Neutrophil (primary cell): Measurements from ENCODE around the gene SPTSSA.

ENCODE experiments used
- H3K27ac ChIP-seq: fragments of 200-600 bp; sonication (generic); 2 replicates; pipeline ENCODE4 v1.5.1; 2016; ENCODE audit warnings: mild to moderate bottlenecking, moderate library complexity
- H3K27me3 ChIP-seq: fragments of 200-600 bp; sonication (generic); 2 replicates; pipeline ENCODE4 v1.6.0; 2016; ENCODE audit warnings: mild to moderate bottlenecking
- H3K36me3 ChIP-seq: fragments of 200-600 bp; sonication (generic); 2 replicates; pipeline ENCODE4 v1.5.1; 2017
- H3K4me1 ChIP-seq, 2 experiments: fragments of 200-600 bp in 1 of 2; sonication (generic) in 1 of 2; 1 replicate in 1 of 2; 2 replicates in 1 of 2; pipeline versions ENCODE4 v1.5.1 to v1.6.1; 2013 to 2016; ENCODE audit warnings: low read depth in 1 of 2, low read length in 1 of 2, mild to moderate bottlenecking in 1 of 2, moderate library complexity in 1 of 2; ENCODE audit not compliant: control insufficient read depth in 1 of 2, insufficient read depth in 1 of 2
- H3K4me3 ChIP-seq, 2 experiments: fragments of 200-600 bp in 1 of 2; sonication (generic) in 1 of 2; 1 replicate in 1 of 2; 2 replicates in 1 of 2; pipeline ENCODE4 v1.5.1; 2013 to 2016; ENCODE audit warnings: low read depth in 1 of 2, low read length in 1 of 2, mild to moderate bottlenecking in 1 of 2, moderate library complexity in 1 of 2
- H3K9me3 ChIP-seq: fragments of 200-600 bp; sonication (generic); 2 replicates; pipeline ENCODE4 v1.5.1; 2016
- TF ChIP-seq, protein P1 (sequence below): fragments of 200-600 bp; sonication (generic); IDR thresholded peaks from 2 replicates; pipeline ENCODE4 v1.5.1; 2016; ENCODE audit warnings: antibody characterized with exemption

SPTSSA gene

DNA sequence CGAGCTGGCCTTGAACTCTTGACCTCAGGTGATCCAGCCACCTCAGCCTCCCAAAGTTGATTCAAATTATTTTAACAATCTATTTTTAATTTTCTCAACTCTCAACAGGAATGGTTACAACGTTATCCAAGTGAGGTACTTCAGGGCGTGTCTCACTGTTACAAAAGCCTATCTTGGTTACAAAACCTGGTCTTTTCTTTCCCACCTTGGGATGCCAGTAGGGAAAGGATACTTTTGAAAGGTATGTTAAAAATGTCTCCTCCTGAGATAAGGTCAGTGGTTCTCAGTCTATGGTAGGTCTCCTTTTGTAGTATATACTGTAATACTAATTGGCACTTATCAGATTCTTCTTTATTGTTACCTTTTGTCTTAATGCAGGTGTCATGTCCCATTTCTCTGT lies 4.9 kb downstream of the SPTSSA start:
- Histone ChIP-seq H3K4me1 (peaks cover 9 to 10% of the 10 kb centered on the region in 2 experiments), H3K9me3 (no peaks in the 10 kb centered on the region), H3K27ac (no peak overlapping the region), H3K4me3 (no peak overlapping the region), H3K36me3 (no peaks in the 10 kb centered on the region), H3K27me3 (peaks cover 8% of the 10 kb centered on the region)
- TF ChIP-seq, protein P1, sequence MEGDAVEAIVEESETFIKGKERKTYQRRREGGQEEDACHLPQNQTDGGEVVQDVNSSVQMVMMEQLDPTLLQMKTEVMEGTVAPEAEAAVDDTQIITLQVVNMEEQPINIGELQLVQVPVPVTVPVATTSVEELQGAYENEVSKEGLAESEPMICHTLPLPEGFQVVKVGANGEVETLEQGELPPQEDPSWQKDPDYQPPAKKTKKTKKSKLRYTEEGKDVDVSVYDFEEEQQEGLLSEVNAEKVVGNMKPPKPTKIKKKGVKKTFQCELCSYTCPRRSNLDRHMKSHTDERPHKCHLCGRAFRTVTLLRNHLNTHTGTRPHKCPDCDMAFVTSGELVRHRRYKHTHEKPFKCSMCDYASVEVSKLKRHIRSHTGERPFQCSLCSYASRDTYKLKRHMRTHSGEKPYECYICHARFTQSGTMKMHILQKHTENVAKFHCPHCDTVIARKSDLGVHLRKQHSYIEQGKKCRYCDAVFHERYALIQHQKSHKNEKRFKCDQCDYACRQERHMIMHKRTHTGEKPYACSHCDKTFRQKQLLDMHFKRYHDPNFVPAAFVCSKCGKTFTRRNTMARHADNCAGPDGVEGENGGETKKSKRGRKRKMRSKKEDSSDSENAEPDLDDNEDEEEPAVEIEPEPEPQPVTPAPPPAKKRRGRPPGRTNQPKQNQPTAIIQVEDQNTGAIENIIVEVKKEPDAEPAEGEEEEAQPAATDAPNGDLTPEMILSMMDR = no peak

DNA sequence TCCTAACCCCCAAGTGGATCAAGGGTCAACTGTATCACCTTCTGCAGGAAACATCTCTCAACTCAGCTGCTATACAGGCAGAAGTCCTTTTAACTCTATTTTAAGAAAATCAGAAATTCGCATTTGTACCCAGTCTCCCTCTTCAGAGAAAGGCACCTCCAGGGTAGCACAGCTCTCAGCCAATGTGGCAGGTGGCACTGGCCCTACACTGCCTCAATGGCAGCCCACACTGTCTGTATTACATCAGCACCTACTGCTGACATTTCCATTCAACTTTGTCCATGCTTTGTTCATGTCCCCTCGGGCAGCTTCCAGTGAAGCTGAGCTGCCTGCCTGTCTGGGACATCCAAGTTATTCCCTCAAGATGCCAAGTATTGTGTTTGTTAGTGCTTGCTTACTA lies 8.8 kb downstream of the SPTSSA start:
- H3K9me3 ChIP-seq = no peaks in the 10 kb centered on the region
- no peak overlapping the region for H3K4me3 ChIP-seq
- no peaks in the 10 kb centered on the region for H3K27me3 ChIP-seq
- no peak overlapping the region for H3K27ac ChIP-seq
- H3K36me3 ChIP-seq = no peaks in the 10 kb centered on the region
- TF ChIP-seq, protein P1 = no peak
- no peaks in the 10 kb centered on the region for H3K4me1 ChIP-seq

DNA sequence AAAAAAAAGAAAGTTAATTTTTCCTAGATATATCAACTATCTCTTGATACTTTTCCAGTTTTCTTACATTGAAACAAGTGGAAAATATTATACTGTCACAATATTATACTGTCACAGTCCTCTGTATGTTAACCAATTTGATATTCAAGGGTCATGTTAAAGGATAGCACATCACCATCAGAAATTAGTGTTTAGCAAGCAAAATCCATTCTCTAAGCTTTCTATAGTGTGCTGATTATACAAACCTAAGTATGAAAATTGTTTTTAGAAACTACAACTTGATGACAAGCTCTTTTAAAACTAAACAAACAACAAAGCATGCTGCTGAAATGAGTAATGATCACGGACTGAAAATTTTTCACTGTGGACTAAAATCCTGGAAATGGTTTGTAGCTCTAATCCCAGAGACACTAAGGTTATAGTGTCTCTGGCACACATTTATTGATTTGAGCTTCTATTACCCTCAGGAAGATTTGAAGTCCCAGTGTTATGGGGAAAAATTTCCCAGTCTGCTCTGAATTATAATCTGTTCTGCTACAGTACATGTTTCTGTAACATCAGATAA lies 9.7 kb downstream of the SPTSSA start:
- TF ChIP-seq, protein P1 = no peak
- Histone ChIP-seq H3K4me3 (no peak overlapping the region), H3K4me1 (no peaks in the 10 kb centered on the region), H3K36me3 (no peaks in the 10 kb centered on the region), H3K27ac (no peak overlapping the region), H3K27me3 (no peaks in the 10 kb centered on the region), H3K9me3 (no peaks in the 10 kb centered on the region)

DNA sequence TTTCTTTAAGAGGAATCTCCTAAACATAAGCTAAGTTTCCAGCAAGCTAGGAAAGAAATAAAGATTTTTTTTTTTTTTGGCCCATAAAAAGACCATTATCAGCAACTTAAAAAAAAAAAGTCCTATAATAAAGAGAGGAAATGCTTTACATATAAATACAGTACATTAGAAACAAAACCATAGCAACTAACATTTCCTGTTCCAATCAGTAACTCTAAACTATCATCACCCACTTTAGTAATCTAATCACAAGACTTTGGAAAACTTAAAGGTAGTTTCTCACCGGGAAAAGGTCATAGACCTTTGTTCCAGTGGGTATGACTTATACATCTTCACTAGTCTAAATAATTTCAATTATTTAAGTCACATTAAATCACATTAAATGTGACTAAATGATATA lies 11.1 kb downstream of the SPTSSA start:
- Histone ChIP-seq H3K36me3 (no peaks in the 10 kb centered on the region), H3K27me3 (no peaks in the 10 kb centered on the region), H3K4me3 (no peak overlapping the region), H3K9me3 (no peaks in the 10 kb centered on the region), H3K4me1 (no peaks in the 10 kb centered on the region), H3K27ac (no peak overlapping the region)
- TF ChIP-seq, protein P1 = no peak

DNA sequence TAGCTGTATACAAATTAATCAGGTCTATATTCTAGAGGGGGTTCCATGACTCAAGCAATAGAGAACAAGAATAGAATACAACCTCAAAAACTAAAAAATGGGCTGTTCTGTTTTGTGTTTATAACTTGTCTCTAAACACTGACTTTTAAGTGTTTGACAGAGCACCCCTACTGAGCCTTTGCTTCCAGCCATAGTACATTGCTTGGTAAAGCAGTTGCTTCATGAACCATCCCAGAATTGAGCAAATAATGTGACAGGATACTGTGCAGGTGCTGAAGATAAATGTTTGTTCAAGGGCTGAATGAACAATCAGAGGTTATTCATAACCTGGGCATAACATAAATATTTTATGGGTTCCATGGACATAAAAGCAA lies 11.5 kb downstream of the SPTSSA start:
- Histone ChIP-seq H3K4me3 (no peak overlapping the region), H3K27ac (no peak overlapping the region), H3K36me3 (no peaks in the 10 kb centered on the region), H3K27me3 (no peaks in the 10 kb centered on the region), H3K4me1 (no peaks in the 10 kb centered on the region), H3K9me3 (no peaks in the 10 kb centered on the region)
- TF ChIP-seq, protein P1 = no peak
